ENCODE measurements around the gene ARHGEF10L.

Gene ARHGEF10L

GRCh38 chr1:17640393-17640792 is 100.9 kb downstream of the ARHGEF10L start:
- DNase-seq: no peak

GRCh38 chr1:17640975-17641374 is 101.5 kb downstream of the ARHGEF10L start:
- no peak for DNase-seq

DNA sequence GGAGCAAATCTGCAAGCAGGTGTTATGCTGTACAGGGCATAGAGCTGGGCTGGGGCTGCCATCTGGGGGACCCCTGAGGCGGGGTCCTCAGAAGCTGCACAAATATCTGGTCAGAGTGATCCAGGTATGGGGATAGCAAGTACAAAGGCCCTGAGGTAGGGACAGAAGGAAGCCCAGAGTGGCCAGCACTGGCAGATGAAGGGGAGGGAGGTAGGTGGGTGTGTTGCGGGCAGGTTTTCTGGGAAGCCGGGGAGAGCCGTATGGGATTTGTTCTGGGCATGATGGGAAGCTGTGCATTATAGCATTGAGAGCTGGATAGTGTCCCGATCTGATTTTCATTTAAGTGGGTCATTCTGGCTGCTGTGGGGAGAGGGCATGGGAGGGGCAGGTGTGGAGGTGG is 102.7 kb downstream of the ARHGEF10L start:
- DNase-seq: no peak

DNA sequence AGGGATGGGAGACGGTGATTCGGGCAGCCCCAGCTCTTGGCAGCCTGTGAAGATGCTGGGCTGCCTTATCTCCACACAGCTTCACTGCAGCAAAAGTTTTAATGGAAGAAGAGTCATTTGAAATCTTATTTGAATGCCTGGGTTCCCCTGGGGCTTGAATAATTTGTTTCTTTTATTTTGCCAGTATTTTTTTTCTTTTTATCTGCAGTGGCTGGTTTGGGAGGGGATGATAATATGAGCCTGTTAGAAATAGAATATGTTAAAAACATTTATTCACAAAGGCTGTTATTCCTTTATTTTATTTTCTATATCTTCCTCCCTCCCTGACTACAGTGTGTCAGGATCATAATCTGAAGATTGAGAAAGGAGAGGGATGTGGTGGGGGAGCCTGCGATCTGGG is 103.4 kb downstream of the ARHGEF10L start:
- DNase-seq: no peak

GRCh38 chr1:17643861-17644703 is 104.6 kb downstream of the ARHGEF10L start:
- DNase-seq: no peak

DNA sequence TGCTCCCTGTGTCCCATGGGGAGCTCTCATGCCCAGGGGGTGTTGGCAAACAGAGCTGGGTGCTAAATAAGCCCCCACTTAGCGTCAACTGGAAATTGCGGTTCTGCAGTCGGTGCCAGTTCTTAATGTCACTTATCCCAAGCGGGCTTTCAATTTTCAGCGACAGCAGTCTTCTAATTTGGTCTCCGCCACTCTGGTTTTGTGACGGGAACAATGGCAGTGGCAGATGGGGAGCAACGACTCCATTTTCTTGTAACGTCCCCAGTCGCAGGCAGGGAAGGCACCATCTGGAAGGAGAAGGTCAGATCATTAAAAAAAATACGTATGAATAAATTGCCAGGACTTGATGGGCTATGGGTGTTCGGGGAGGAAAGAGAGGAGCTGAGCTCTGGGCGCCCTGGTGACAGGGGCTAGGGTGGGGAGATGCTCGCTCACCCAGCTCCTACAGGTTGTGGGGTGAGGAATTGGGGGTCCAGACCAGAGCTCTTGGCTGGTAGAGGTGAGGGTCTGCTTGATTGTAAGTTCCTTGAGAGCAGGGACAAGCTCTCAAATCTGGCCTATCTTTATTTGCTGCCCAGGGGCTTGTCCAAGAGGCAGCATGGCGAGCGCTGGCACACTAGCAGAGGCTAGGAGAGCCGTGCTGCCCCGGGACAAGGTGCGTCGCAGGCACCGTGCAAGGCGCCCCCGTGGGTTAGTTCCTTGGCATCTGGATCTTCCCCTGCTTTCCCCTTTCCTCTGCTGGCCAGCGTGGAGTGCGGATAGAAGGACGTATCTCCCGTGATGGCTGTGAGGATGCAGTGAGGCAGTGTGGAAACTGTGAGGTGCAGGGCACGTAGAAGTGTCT is 105.8 kb downstream of the ARHGEF10L start:
- no peak for DNase-seq

DNA sequence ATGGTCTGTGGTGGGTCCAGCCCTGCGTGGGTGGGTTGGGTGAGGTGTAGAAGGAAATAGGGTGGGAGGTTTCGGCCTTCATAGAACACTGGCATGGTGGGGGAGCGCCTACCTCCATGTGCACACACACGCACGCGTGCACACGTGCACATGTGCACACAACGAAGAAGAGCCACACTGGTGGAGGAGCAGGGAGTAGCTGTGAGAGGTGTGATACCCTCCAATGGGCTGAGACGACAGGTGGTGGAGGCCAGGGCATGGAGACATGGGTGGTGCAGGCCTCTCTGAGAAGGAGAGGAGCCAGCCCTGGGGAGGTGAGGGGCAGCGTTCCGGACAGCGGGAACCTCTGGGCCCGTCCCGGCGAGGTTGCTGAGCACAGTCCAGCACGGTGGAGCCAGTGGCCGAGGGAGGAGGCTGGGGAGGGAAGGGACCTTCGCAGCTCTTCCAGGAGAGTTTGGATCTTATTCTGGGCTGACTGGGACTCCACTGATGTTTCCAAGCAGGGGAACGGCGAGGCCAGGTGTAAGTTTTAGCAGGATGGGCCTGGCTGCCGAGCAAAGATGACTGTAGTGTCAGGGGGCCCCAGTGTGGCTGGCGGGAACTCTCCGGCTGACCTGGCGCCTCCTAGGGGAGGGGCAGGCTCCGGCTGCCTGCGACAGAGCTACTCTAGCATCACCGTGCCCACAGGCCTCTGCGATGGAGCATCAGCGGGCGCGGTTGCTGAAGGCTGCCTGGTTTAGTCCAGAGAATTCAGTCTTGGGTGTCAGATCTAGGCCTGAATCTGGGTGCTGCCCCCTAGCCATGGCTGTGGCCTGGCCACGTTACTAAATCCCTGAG is 107.2 kb downstream of the ARHGEF10L start:
- no peak for DNase-seq

- DNase-seq: no peak
Measured at GRCh38 chr1:17648457-17649145, 109.1 kb downstream of the ARHGEF10L start.

DNA sequence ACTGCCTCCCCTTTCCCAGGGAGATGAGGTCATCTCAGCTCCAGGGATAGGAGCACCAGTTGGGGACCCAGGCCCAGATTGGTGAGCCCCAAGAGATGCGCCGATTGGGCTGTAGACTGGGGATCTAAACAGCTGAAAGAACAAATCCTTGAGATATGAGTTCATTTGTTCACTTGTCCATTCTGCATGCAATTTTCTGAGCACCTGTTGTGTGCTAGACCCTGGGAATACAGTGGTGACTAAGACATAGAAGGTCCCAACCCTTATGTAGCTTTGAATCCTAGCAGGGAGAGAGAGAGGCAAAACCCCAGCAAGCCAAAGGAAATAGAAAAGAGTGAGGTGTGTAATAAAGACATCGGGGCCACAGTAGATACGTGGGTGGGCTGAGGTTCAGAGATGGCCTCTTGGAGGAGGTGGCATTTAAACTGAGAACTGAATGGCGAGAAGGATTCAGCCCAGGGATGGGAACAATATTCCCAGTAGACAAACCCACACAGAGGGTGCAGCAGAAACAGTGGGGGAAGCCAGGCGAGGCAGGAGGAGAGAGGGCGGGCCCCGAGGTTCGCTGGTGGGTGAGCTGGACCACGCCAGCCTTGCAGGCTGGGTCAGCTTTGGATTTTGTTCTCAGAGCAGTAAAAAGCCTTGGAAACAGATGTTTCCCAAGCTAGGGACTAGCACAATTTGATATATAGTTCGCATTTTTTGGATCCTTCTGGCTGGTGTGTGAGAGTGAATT is 110.0 kb downstream of the ARHGEF10L start:
- no peak for DNase-seq

- no peak for DNase-seq
Measured at GRCh38 chr1:17653276-17653675, 113.8 kb downstream of the ARHGEF10L start.

DNA sequence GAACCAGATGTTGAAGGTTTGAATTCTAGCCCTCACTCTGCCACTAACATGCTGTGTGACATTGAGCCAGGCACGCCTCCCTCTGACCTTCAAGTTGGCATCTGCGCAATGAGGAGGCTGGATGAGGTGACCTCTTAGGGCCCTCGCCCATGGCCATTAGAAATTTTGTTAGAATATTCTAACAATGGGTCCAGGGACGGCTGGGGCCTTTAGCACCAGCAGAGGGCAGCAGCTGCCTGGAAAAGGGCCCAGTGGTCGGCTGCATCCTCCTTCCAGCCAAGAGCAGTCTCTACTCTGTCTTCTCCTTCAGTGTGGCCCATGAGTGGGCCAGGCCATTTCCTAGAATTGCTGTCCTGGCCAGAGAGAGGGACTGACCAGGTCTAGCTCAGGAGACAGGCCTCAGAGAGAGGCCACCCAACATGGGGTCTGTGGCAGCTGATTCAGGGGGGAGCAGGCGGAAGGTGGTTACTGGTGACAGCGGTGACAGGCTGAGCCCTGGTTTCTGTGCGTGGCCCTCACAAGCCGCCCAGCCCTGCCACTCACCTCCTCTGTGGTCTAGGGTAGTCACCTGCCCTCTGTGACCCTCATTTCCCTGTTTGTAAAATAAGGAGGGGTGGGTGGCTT is 114.3 kb downstream of the ARHGEF10L start:
- DNase-seq: no peak

- DNase-seq: no peak
Measured at GRCh38 chr1:17654519-17654918, 115.0 kb downstream of the ARHGEF10L start.

GRCh38 chr1:17655169-17655568 is 115.7 kb downstream of the ARHGEF10L start:
- DNase-seq: no peak

- no peak for DNase-seq
Measured at GRCh38 chr1:17655922-17656321, 116.4 kb downstream of the ARHGEF10L start.

- no peak for DNase-seq
Measured at GRCh38 chr1:17657436-17657835, 117.9 kb downstream of the ARHGEF10L start.

- no peak for DNase-seq
Measured at GRCh38 chr1:17658837-17659236, 119.3 kb downstream of the ARHGEF10L start.

DNA sequence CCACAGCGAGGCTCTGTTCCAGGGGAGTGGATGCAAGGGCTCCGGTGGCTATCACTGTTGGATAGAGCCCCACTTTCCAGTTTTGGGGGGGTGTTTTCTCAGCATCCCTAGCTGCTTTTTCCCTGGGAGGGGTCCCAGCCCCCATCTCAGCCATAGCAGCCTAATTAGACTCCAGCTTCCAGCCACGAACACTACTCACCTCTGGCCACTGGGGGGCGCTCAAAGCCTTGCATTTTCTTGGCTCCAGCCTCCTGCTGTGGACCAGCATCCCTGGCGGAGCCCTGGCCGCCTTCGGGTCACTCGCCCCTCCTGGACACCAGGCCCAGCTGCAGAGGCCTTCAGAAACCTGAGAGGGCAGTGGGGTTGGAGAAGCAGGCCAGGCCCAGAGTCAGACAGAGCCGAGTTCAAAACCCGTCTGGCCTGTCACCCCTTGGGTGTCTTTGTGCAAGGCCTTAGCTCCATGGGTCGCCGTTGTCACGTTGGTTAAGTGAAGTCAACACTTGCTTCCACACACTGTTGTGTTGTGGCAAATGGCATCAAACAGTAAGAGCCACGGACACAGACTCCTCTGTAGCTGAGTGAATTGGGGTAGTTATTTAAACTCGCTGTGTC is 122.2 kb downstream of the ARHGEF10L start:
- no peak for DNase-seq

- no peak for DNase-seq
Measured at GRCh38 chr1:17662296-17662695, 122.8 kb downstream of the ARHGEF10L start.

GRCh38 chr1:17662786-17663185 is 123.3 kb downstream of the ARHGEF10L start:
- no peak for DNase-seq

GRCh38 chr1:17663646-17664045 is 124.1 kb downstream of the ARHGEF10L start:
- DNase-seq: no peak

GRCh38 chr1:17664322-17664721 is 124.8 kb downstream of the ARHGEF10L start:
- DNase-seq: no peak

Data from NCI-H510A (cell line).